Osteoblast (primary cell): ENCODE results near the gene SH2D7. TPM values are rescaled to one million over a fixed set of nuclear protein-coding genes. Genes with fewer than 3 reads are reported as not detected.

Source experiments
- DNase-seq: peaks from one replicate; pipeline ENCODE4 v3.0.0; 2011; ENCODE audit warnings: low spot score, mixed read lengths; ENCODE audit not compliant: insufficient read length; ENCODE audit errors: missing footprints
- H2AFZ ChIP-seq: 2 replicates; pipeline ENCODE4 v1.6.0; 2011; ENCODE audit warnings: mild to moderate bottlenecking, low read length
- H3K27ac ChIP-seq: 2 replicates; pipeline ENCODE4 v1.5.1; 2011; ENCODE audit warnings: mild to moderate bottlenecking, low read depth, low read length, moderate library complexity
- H3K27me3 ChIP-seq: 2 replicates; pipeline ENCODE4 v1.6.0; 2012; ENCODE audit warnings: mild to moderate bottlenecking, control low read depth, inconsistent platforms, low read length, moderate library complexity; ENCODE audit not compliant: insufficient read depth
- H3K36me3 ChIP-seq: 2 replicates; pipeline ENCODE4 v1.5.1; 2011; ENCODE audit warnings: mild to moderate bottlenecking, low read length, control low read depth, moderate library complexity; ENCODE audit not compliant: insufficient read depth
- H3K4me1 ChIP-seq: 2 replicates; pipeline ENCODE4 v1.5.1; 2011; ENCODE audit warnings: mild to moderate bottlenecking, low read length, control low read depth, moderate library complexity; ENCODE audit not compliant: insufficient read depth
- H3K4me2 ChIP-seq: 2 replicates; pipeline ENCODE4 v1.6.0; 2011; ENCODE audit warnings: mild to moderate bottlenecking, low read length; ENCODE audit not compliant: insufficient read depth
- H3K4me3 ChIP-seq: fragments of 200-600 bp; sonication (generic); 3 replicates; pipeline ENCODE4 v1.5.1; 2012; ENCODE audit warnings: mild to moderate bottlenecking, low read length, inconsistent platforms; ENCODE audit not compliant: insufficient read depth
- H3K79me2 ChIP-seq: 2 replicates; pipeline ENCODE4 v1.6.0; 2012; ENCODE audit warnings: mild to moderate bottlenecking, low read length, control low read depth, inconsistent platforms; ENCODE audit not compliant: insufficient read depth
- H3K9me3 ChIP-seq: 2 replicates; pipeline ENCODE4 v1.5.1; 2011; ENCODE audit warnings: low read depth, low read length, control low read depth
- H4K20me1 ChIP-seq: 2 replicates; pipeline ENCODE4 v1.6.0; 2012; ENCODE audit warnings: mild to moderate bottlenecking, low read length, control low read depth; ENCODE audit not compliant: insufficient read depth
- CTCF ChIP-seq: IDR thresholded peaks from 2 replicates; pipeline ENCODE4 v1.5.1; 2011; ENCODE audit warnings: mild to moderate bottlenecking, low read depth, low read length, moderate library complexity; ENCODE audit errors: extremely low read depth
- total RNA-seq: library from RNA; depleted of rRNA; stranded (reverse); fragments of >200 nt; gene quantifications from 2 replicates; pipeline ENCODE4 v1.2.3, GENCODE V29; 2012

Gene SH2D7
- total RNA-seq, 1 donor, result not detected

- Histone ChIP-seq H3K27me3 (no peaks in the 10 kb centered on the region), H3K4me1 (peaks cover 76% of the 10 kb centered on the region), H3K4me3 (no peak overlapping the region), H3K36me3 (no peaks in the 10 kb centered on the region), H2AFZ (no peak overlapping the region), H3K4me2 (peak overlapping the region; percentile 51), H3K9me3 (no peaks in the 10 kb centered on the region), H3K27ac (peak overlapping the region; percentile 83), H4K20me1 (peaks cover 2% of the 10 kb centered on the region), H3K79me2 (peaks cover 83% of the 10 kb centered on the region)
- TF ChIP-seq CTCF, result no peak
- DNase-seq, result peak; percentile 75
Measured at GRCh38 chr15:78072080-78072892, 20.1 kb upstream of the SH2D7 start.

GRCh38 chr15:78073046-78073787, 19.1 kb upstream of the SH2D7 start:
- DNase-seq, result no peak
- peaks cover 66% of the 10 kb centered on the region for H3K4me1 ChIP-seq
- no peak overlapping the region for H2AFZ ChIP-seq
- peak overlapping the region; percentile 51 for H3K4me2 ChIP-seq
- no peak for TF ChIP-seq CTCF
- no peaks in the 10 kb centered on the region for H3K36me3 ChIP-seq
- peaks cover 78% of the 10 kb centered on the region for H3K79me2 ChIP-seq
- no peaks in the 10 kb centered on the region for H3K27me3 ChIP-seq
- peak overlapping the region; percentile 83 for H3K27ac ChIP-seq
- H3K4me3 ChIP-seq, result no peak overlapping the region
- H3K9me3 ChIP-seq, result no peaks in the 10 kb centered on the region
- no peaks in the 10 kb centered on the region for H4K20me1 ChIP-seq

GRCh38 chr15:78075490-78076230, 16.7 kb upstream of the SH2D7 start:
- Histone ChIP-seq H2AFZ (peak overlapping the region; percentile 8), H4K20me1 (no peaks in the 10 kb centered on the region), H3K27me3 (no peaks in the 10 kb centered on the region), H3K36me3 (no peaks in the 10 kb centered on the region), H3K4me1 (peaks cover 42% of the 10 kb centered on the region), H3K9me3 (no peaks in the 10 kb centered on the region), H3K79me2 (peaks cover 56% of the 10 kb centered on the region), H3K27ac (peak overlapping the region; percentile 99), H3K4me3 (peak overlapping the region; percentile 95), H3K4me2 (peak overlapping the region; percentile 85)
- DNase-seq, result peak; percentile 85
- no peak for TF ChIP-seq CTCF
